Suprapubic skin (tissue), 4 donors: ENCODE results near the gene TYRO3. TPM values are rescaled to one million over a fixed set of nuclear protein-coding genes. Genes with fewer than 3 reads are reported as not detected.

Experiments used
- DNase-seq, 2 donors: peaks; one replicate each; pipeline ENCODE4 v3.0.0-alpha.2; 2019; ENCODE audit warnings: low spot score in 2 of 2
- H3K27ac ChIP-seq: fragments of 200-600 bp; sonication (generic); one replicate; pipeline ENCODE4 v1.5.1; 2019
- H3K27me3 ChIP-seq: fragments of 200-600 bp; sonication (generic); one replicate; pipeline ENCODE4 v1.5.1; 2019
- H3K36me3 ChIP-seq: fragments of 200-600 bp; sonication (generic); one replicate; pipeline ENCODE4 v1.5.1; 2019
- H3K4me1 ChIP-seq: fragments of 200-600 bp; sonication (generic); one replicate; pipeline ENCODE4 v1.5.1; 2019
- H3K4me3 ChIP-seq: fragments of 200-600 bp; sonication (generic); one replicate; pipeline ENCODE4 v1.5.1; 2019; ENCODE audit warnings: mild to moderate bottlenecking
- H3K9me3 ChIP-seq: fragments of 200-600 bp; sonication (generic); one replicate; pipeline ENCODE4 v1.5.1; 2019
- EP300 ChIP-seq: sonication (generic); formaldehyde crosslinking; IDR thresholded peaks from one replicate; pipeline ENCODE4 v1.6.1; 2017; ENCODE audit warnings: antibody characterized with exemption
- POLR2A ChIP-seq, 2 donors: fragments of 450-650 bp; IDR thresholded peaks; one replicate each; pipeline ENCODE4 v1.6.1; 2017; ENCODE audit warnings: antibody characterized with exemption in 2 of 2, mild to moderate bottlenecking in 2 of 2, moderate library complexity in 2 of 2
- POLR2AphosphoS5 ChIP-seq, 3 donors: sonication (generic); formaldehyde crosslinking; IDR thresholded peaks; one replicate each; pipeline ENCODE4 v1.6.1; 2017; ENCODE audit warnings: antibody characterized with exemption in 3 of 3
- WGBS: methylation state at CpG from one replicate; pipeline ENCODE4 v1.1.5; 2018; 5-methylcytosine and 5-hydroxymethylcytosine counted together
- total RNA-seq, 4 donors: library from RNA; depleted of rRNA; stranded (reverse); fragments of >200 nt; gene quantifications; one replicate each; pipeline ENCODE4 v1.1.0, GENCODE V29; 2016
- TF ChIP-seq, protein P1 (sequence below), 2 donors: fragments of 200-600 bp in 1 of 2; fragments of 450-650 bp in 1 of 2; sonication (generic) in 1 of 2; IDR thresholded peaks; one replicate each; pipeline ENCODE4 v1.5.1; 2016 to 2019; ENCODE audit warnings: antibody characterized with exemption in 2 of 2, mild to moderate bottlenecking in 1 of 2, moderate library complexity in 1 of 2

Gene TYRO3
- total RNA-seq, 4 donors from 2014 or later: 19.2 to 39.4 (median 39.0) TPM

DNA sequence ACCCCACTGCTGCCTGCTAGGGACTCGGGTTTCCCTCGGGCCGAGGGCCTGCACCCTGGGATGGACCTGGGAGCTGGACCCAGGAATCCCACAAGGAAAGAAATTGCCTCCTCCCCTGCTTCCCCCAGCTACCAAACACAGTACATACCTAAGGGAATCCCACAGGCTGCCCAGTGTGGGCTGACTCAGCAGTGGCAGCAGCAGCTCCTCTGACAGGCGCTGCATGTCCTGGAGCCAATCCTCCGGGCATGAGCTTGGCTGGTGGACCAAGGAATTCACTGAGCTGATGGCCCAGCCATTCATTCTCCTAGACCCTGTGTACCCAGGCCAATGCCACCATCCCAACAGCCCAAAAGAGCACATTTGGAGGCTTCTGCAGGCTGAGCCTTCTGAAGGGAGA lies 35.9 kb upstream of the TYRO3 start:
- no peak overlapping the region for H3K27ac ChIP-seq
- 90% methylated on average over 5 of the region's 5 CpGs for WGBS
- no peak for TF ChIP-seq POLR2A (IDR thresholded peaks at IDR 0.05)
- no peak for TF ChIP-seq POLR2AphosphoS5 (IDR thresholded peaks at IDR 0.05)
- TF ChIP-seq, protein P1, sequence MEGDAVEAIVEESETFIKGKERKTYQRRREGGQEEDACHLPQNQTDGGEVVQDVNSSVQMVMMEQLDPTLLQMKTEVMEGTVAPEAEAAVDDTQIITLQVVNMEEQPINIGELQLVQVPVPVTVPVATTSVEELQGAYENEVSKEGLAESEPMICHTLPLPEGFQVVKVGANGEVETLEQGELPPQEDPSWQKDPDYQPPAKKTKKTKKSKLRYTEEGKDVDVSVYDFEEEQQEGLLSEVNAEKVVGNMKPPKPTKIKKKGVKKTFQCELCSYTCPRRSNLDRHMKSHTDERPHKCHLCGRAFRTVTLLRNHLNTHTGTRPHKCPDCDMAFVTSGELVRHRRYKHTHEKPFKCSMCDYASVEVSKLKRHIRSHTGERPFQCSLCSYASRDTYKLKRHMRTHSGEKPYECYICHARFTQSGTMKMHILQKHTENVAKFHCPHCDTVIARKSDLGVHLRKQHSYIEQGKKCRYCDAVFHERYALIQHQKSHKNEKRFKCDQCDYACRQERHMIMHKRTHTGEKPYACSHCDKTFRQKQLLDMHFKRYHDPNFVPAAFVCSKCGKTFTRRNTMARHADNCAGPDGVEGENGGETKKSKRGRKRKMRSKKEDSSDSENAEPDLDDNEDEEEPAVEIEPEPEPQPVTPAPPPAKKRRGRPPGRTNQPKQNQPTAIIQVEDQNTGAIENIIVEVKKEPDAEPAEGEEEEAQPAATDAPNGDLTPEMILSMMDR (IDR thresholded peaks at IDR 0.05): no peak
- TF ChIP-seq EP300: no peak
- no peaks in the 10 kb centered on the region for H3K4me1 ChIP-seq
- H3K36me3 ChIP-seq: peaks cover 66% of the 10 kb centered on the region
- H3K9me3 ChIP-seq: no peaks in the 10 kb centered on the region
- H3K27me3 ChIP-seq: no peaks in the 10 kb centered on the region
- no peak overlapping the region for H3K4me3 ChIP-seq
- no peak for DNase-seq

DNA sequence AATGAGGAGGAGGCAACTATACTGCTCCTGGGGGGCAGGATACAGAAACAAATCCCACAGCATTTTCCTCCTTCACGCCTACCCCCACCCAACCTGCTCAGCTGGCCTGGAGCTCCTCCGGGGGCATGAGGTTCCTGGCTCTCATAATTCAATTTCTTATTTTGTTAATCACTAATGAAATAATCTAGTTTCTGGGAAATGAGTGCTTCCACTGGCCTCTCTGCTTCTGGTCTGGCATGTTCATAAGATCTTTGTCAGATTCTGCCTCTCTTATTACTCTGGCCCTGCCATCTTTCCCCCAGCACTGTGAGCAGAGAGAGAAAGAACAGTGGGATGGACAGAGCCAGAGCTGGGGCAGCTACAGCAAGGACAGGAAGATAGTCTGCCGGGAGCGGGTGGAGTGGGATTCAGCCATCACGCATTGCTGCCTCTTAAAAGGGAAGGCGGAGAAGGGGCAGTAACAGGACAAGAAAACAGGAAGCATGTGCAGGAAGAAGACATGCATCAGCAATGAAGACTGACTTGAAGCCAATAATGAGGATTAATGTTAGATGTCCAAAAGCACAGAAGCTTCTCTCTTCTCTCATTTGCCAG lies 28.6 kb upstream of the TYRO3 start:
- Histone ChIP-seq H3K4me3 (no peak overlapping the region), H3K36me3 (peaks cover 95% of the 10 kb centered on the region), H3K4me1 (no peaks in the 10 kb centered on the region), H3K27ac (no peak overlapping the region), H3K9me3 (no peaks in the 10 kb centered on the region), H3K27me3 (no peaks in the 10 kb centered on the region)
- 77% methylated on average over 6 of the region's 6 CpGs for WGBS
- DNase-seq: no peak
- TF ChIP-seq POLR2AphosphoS5 (IDR thresholded peaks at IDR 0.05) (no peak), POLR2A (IDR thresholded peaks at IDR 0.05) (no peak), EP300 (no peak)
- TF ChIP-seq, protein P1 (IDR thresholded peaks at IDR 0.05): no peak

DNA sequence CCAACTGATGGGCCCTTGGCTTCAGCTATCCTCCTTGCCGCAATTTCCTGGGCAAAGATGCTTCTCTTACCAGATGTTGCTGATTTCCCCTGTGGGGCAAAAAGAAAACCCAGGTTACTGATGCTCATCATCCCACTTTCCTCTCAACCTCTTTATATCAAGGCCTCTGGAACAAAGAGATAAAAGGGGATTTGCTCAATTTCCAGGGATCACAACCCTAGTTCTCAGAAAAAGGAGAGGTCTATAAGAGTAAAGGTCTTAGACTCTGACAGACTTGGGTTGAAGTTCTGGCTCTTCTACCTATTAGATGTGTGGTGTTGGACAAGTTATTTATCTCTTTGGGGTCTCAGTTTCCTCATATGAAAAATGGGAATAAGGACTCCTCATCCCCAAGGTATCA lies 23.5 kb upstream of the TYRO3 start:
- Histone ChIP-seq H3K36me3 (peaks cover 60% of the 10 kb centered on the region), H3K27ac (no peak overlapping the region)

DNA sequence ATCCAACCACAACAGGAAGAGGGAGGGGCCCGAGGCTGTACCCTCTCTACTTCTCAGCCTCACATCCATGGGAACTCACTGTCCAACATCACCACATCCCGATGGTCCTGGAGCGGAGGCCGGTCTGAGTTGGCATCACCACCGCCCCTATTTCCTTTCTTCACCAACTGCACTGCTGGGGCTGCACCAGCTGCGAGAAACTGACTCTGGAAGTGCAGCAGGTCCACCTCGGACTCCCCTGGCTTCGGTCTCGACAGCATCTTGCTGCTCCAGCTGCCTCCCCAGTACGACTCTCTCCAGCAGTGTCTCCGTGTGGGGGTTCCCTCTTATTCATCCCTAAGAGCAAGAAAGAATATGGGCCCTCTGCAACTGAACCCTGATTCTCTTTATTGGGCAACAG lies 22.1 kb upstream of the TYRO3 start:
- 92% methylated on average over 11 of the region's 11 CpGs for WGBS
- H3K27ac ChIP-seq: no peak overlapping the region
- H3K27me3 ChIP-seq: no peaks in the 10 kb centered on the region
- no peaks in the 10 kb centered on the region for H3K9me3 ChIP-seq
- no peak for DNase-seq
- peaks cover 48% of the 10 kb centered on the region for H3K36me3 ChIP-seq
- no peaks in the 10 kb centered on the region for H3K4me1 ChIP-seq
- no peak for TF ChIP-seq EP300
- TF ChIP-seq POLR2A (IDR thresholded peaks at IDR 0.05): no peak
- TF ChIP-seq, protein P1 (IDR thresholded peaks at IDR 0.05): no peak
- TF ChIP-seq POLR2AphosphoS5 (IDR thresholded peaks at IDR 0.05): no peak
- no peak overlapping the region for H3K4me3 ChIP-seq

More for the DNA sequence above, 23.5 kb upstream of the TYRO3 start:
- WGBS: 100% methylated on average over 1 of the region's 1 CpG
- TF ChIP-seq POLR2AphosphoS5 (IDR thresholded peaks at IDR 0.05): no peak
- TF ChIP-seq EP300: no peak
- TF ChIP-seq, protein P1 (IDR thresholded peaks at IDR 0.05): no peak
- no peak for TF ChIP-seq POLR2A (IDR thresholded peaks at IDR 0.05)
- no peaks in the 10 kb centered on the region for H3K27me3 ChIP-seq
- no peak for DNase-seq
- no peak overlapping the region for H3K4me3 ChIP-seq
- no peaks in the 10 kb centered on the region for H3K9me3 ChIP-seq
- H3K4me1 ChIP-seq: no peaks in the 10 kb centered on the region

DNA sequence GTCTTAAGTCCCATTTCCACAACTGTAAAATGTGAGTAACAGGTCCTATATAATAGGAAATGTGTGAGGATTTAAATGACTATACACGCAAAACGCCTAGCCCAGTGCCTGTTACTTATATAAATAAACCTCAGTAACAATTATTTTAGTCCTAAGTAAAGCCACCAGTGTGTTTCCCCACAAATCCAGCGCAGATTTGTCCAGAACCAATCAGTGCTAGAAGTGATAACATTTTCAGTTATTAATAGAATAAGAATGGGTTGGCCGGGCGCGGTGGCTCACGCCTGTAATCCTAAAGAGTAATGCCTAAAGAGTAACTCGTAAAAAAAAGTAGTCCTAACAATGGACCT lies 15.5 kb upstream of the TYRO3 start:
- Histone ChIP-seq H3K27me3 (no peaks in the 10 kb centered on the region), H3K27ac (peak overlapping the region; percentile 78), H3K4me1 (peaks cover 12% of the 10 kb centered on the region), H3K4me3 (peak overlapping the region; percentile 92), H3K9me3 (no peaks in the 10 kb centered on the region), H3K36me3 (no peaks in the 10 kb centered on the region)
- WGBS: 4% methylated on average over 8 of the region's 8 CpGs
- TF ChIP-seq POLR2AphosphoS5 (IDR thresholded peaks at IDR 0.05) (no peak), POLR2A (IDR thresholded peaks at IDR 0.05) (no peak), EP300 (no peak)
- TF ChIP-seq, protein P1 (IDR thresholded peaks at IDR 0.05): no peak
- no peak for DNase-seq
